GM12892 (cell line): ENCODE data around the gene KCNT1.

ENCODE experiments used
- DNase-seq: peaks from one replicate; pipeline ENCODE4 v3.0.0; 2011; ENCODE audit not compliant: insufficient read length
- FAIRE-seq: peaks from 2 replicates; lab custom pipeline; 2011; peaks lifted over from hg19 to GRCh38; lab: Jason Lieb, UNC
- POLR2A ChIP-seq: IDR thresholded peaks from 2 replicates; pipeline ENCODE4 v1.6.1; 2011; ENCODE audit warnings: low read depth, low read length, control low read depth
- POLR2AphosphoS5 ChIP-seq: IDR thresholded peaks from 2 replicates; pipeline ENCODE4 v1.6.1; 2011; ENCODE audit warnings: low read depth, low read length, control low read depth
- TAF1 ChIP-seq: IDR thresholded peaks from 2 replicates; pipeline ENCODE4 v1.6.1; 2011; ENCODE audit warnings: low read depth, mild to moderate bottlenecking, control low read depth, low read length, borderline replicate concordance

The KCNT1 gene

GRCh38 chr9:135743546-135744332 lies 41.8 kb downstream of the KCNT1 start:
- TF ChIP-seq POLR2A: no peak
- TF ChIP-seq TAF1: no peak
- TF ChIP-seq POLR2AphosphoS5: no peak
- DNase-seq (no peak), FAIRE-seq (no peak)

- DNase-seq (no peak), FAIRE-seq (no peak)
- TF ChIP-seq POLR2AphosphoS5: no peak
- no peak for TF ChIP-seq TAF1
- no peak for TF ChIP-seq POLR2A
Measured at GRCh38 chr9:135744333-135745070, 42.5 kb downstream of the KCNT1 start.

DNA sequence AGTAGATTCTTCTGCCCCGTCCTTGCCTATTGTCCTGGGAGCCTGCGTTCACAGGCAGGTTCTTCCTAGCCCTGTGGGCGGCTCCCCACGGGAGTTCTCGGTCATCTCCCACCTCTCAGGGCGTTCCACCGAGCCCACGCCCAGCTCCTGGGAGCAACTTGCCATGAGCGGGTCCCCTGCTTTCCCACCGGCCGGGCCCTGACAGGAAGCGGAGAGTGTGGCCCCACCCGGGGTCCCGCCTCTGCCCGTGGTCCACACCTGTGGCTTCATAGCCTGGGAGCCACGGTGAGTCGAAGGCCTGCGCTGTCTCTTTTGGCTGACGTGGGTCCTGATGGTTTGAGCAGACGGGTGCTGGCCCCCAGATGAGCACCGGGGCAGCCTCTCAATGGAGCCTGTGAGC lies 43.2 kb downstream of the KCNT1 start:
- DNase-seq: no peak
- FAIRE-seq: no peak
- TF ChIP-seq POLR2A: no peak

DNA sequence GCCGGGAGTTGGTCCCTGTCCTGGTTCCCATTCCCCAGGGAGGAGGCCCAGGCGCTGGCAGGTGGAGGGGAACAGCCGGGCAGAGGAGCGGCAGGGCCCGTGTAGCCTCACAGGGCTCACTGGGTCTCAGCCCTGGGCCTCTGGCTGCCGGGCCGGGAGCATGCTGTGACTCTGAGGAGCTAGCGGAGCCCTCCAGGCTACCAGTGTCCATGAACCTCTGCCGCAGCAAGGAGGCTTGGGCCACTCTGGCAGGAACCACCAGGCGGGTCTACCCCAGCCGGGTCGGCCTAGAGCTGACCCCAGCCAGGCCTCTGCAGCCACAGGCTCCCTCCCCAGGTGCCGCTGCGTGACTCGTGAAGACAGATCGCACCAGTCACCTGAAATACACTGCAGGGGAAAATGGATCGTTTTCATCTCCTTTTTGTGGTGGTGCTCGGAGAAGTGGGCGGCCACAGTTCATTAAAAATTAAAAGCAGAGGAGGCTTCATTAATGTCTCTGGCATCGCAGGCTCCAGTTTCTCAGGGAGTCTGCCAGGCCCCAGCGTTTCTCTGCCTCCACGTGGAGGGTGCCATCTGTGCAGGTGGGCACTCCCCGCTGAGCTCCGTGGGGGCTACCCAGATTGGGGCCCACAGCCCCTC lies 43.8 kb downstream of the KCNT1 start:
- no peak for TF ChIP-seq TAF1
- no peak for TF ChIP-seq POLR2A
- no peak for TF ChIP-seq POLR2AphosphoS5
- FAIRE-seq: no peak
- no peak for DNase-seq

DNA sequence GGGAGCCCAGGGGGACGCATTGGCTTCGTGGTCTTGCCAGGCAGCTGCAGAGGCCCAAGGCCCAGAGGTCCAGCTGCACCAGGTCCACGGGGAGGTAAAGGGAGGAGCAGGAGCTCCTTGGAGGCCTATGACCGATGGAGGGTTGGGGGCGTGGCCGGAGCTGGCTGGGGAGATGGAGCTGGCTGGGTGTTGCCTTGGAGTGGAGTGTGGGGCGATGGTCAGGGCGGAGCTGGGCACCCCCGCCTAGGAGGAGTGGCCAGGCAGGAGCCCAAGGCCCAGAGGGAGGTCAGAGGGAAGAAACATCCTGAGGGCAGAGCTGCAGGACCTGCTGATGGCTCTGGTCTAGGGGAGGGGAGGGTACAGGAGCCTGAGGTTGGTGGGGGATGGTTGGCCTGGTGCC lies 44.6 kb downstream of the KCNT1 start:
- no peak for FAIRE-seq

DNA sequence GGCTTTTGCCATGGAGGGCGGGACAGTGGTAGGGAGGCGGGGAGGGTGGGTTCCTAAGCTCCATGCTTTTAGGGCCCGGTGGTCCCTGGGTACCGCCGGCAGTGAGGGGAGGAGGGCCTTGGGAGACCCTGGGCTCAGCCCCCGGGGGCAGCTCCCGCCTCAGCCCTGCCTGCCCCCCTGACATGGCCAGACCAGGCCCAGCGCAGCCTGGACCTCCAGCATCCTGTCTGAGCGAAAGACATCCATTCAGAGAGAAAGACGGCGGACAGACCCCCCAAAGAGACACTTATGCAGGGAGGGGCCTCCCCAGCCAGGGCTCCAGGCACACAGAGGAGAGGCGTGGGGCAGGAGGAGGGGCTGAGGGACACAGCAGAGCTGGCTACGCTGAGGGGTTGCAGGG lies 45.3 kb downstream of the KCNT1 start:
- DNase-seq: no peak
- no peak for TF ChIP-seq POLR2AphosphoS5
- no peak for TF ChIP-seq POLR2A
- no peak for TF ChIP-seq TAF1

More for the DNA sequence above, 44.6 kb downstream of the KCNT1 start:
- TF ChIP-seq POLR2AphosphoS5 (no peak), POLR2A (no peak)
- DNase-seq: no peak

DNA sequence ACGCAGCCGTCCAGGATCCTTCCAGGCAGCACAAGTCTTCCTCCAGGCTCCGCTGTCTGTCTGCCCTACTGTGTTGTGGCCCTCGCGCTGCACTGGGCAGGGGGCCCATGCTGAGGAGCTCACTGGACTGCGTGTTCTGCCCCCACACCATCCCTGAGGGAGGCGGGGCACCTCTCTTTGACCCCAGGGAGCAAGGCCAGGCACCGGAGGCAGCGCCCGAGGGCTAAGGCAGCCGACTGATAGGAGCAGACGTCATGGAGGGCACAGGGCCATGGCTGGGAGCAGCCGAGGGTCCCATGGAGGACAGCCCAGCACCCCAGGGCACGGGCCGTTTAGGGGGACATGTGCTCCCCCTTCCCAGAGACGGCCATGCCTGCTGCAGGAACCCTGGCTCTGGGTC lies 46.7 kb downstream of the KCNT1 start:
- FAIRE-seq: no peak
- no peak for TF ChIP-seq POLR2A
- no peak for TF ChIP-seq TAF1
- TF ChIP-seq POLR2AphosphoS5: no peak
- DNase-seq: no peak

More for the DNA sequence above, 45.3 kb downstream of the KCNT1 start:
- no peak for FAIRE-seq

DNA sequence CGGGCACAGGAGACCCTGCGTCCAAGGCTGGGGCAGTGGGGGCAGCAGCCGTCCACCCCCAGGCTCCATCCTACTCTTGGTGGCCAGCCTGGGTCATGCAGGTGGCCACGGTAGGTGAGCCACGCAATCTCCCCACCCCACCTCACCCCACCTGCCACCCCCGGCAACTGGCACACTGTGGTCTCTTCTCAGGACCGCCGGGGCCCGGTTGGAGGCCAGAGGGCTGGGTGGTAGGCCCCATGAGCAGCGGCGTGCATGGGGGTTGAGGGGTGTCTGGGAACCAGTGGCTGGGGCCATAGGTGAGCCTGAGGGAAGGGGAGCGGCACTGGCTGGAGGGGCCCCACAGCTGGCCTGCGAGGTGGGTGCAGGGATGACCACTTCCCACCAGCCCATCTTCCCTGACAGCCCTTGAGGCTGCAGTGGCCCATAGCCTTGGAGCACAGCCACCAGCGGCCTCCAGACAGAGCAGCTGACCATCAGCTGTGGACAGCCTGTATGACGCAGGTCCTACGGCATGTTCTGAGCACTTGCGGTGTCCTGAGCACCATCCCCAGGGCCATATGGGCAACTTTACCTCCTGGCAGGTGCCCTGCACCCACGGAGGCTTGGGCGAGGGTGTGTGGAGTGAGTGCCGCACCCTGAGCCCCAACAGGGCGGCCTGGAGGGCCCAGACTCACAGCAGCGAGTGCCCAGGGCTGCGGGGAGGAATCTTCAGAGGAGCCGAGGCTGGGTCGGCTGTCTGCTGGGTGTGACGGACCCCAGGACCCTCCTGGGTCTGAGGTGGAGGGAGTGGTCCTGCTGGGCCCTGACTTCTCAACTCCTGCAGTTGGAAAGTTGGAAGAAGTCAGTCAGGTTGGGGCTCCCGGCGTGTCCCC lies 47.4 kb downstream of the KCNT1 start:
- TF ChIP-seq POLR2AphosphoS5 (no peak), TAF1 (no peak), POLR2A (no peak)

GRCh38 chr9:135750786-135751185 lies 48.8 kb downstream of the KCNT1 start:
- TF ChIP-seq POLR2A (no peak), POLR2AphosphoS5 (no peak), TAF1 (no peak)
- FAIRE-seq: no peak
- no peak for DNase-seq

More for the DNA sequence above, 47.4 kb downstream of the KCNT1 start:
- DNase-seq (no peak), FAIRE-seq (no peak)

DNA sequence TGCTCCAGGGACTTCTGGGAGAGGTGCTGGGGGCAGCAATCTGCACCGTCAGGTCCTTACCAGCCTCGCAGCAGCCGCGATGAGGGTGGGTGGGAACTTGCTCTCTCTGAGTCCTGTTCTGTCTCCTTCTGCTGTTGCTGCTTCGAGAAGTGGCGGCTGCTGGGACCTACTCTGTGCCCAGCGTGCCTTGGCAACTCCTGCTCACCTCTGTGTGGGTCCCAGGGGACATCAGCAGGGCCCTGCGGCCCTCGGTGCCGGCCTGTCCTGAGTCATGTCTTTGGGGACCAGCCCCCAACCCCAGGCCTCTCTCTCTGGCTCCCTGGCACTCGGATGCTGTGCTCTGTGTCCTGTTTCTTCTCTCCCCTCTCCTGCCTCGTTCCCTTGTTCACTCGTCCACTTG lies 49.5 kb downstream of the KCNT1 start:
- no peak for TF ChIP-seq TAF1
- no peak for TF ChIP-seq POLR2AphosphoS5
- TF ChIP-seq POLR2A: no peak
- DNase-seq: no peak
- FAIRE-seq: no peak
